HG03439 (cell line): ENCODE measurements around the gene ARHGEF40.
A peak's percentile ranks its signal among the peaks of the same experiment; 100 is the strongest.

Experiments used
- ATAC-seq: cut with Tn5 transposase; IDR thresholded peaks from one replicate; pipeline ENCODE4 v1.9.1; 2021; ENCODE audit warnings: mild to moderate bottlenecking, moderate library complexity; ENCODE audit not compliant: unreplicated experiment

ARHGEF40 gene

DNA sequence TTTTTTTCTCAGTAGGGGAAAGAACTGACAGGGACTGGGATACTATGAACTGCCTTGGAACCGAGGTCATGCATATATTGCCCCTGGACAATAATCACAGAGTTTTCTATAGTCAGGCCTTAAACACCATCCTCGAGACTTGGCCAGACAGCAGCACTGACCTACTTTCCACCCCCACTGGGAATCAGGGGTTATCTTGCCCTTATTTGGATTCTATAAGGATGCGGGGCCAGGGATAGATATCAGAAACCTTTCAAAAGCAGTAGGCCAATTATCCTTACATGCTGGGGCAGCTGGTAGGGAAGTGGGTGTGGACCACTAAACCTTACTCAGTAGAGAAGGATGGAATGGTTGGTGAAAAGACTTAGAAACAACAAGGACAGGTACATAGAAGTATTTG is 26.3 kb downstream of the ARHGEF40 start:
- no peak for ATAC-seq

DNA sequence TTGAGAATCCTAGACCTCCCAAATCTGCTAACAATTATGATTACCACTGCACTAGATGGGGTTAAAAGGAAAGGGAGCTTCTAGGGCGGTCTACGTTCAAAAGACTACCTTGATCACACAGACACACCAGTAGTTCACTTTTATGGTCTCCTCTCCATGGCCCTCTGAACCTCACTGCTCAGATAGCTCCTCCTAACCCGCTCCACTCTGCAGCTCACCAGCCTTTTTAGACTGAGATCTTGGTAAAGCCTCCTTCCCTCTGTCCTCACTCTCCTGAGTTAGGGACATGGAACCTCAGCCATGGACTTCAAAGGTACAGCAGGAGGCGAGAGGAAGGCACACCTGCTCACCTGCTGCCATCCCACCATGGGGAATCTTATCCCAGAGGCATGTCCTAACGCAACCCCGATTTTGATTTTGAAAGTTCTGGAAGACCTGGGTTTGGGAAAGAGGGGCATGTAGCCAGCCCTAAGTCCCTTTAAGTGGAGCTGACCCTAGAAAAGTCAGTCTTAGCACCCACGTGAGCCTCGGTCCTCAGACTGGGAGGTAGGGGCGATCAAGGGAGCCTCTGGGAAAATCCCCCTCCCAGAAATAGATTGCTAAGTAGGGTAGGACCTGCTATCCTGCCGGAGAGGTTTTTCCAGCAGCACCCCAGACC is 27.0 kb downstream of the ARHGEF40 start:
- no peak for ATAC-seq

DNA sequence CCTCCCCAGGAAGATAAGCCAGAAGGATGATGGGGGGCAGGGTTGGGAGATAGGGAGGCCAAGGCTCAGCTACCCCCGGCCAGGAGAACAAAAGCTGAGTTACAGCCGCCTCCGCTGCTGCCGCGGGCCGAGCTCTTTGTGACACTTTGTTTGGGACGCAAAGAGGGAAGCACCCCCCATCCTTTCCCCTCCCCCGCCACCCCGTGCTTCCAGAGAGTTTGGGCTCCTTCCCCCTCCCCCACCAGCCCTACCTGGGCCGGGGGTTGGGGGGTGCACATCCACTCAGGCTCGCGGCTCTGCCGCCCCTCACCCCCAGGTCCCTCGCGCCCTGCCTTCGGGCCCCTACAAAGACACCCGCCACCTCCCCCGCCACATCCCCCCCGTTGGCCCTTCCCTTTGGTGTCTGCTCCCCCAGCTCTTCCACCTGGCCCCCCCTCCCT is 27.6 kb downstream of the ARHGEF40 start:
- ATAC-seq: no peak

DNA sequence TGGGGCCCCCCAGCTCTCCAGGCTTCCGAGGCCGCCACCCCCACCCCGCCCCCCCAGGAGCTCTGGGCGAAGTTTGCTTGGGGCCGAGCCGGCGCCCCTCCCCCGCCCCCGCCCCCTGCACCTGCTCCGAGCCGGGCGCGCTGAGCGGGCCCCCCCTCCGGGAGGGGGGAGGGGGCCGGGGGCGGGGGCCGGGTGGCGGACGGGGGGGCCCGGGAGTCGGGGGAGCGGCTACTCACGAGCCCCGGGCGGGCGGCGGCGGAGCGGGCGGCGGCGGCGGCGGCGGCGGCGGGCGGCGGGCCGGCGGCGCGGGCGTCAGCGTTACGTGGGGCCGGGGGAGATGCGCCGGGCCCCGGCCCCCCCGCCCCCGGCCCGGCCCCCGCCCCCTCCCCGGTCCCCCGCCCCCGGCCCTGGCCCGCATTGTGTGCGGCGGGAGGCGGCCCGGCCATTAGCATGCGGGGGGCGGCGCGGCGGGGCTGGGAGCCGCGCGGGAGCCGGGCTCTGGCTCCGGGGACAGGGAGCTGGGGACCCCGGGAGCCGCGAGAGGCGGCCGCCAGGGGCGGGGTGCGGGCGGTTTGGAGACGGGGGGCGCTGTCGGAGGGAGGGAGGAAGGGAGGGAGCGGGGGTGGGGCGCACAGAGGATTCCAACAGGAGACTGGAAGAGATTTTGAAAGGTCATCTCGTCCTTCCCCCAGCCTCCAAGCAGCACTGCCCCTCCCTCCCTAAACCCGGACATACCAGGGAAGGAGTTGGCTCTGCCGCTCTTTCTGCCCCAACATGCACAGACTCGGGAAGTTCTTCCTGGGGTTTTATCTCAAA is 28.2 kb downstream of the ARHGEF40 start, which contains the start of gene ZNF219:
Gene ZNF219, minus strand, starts transcription at position 580 of the 816 bp plus-strand sequence. CDS start 5,064 bp downstream, outside the sequence.
- ATAC-seq: no peak

DNA sequence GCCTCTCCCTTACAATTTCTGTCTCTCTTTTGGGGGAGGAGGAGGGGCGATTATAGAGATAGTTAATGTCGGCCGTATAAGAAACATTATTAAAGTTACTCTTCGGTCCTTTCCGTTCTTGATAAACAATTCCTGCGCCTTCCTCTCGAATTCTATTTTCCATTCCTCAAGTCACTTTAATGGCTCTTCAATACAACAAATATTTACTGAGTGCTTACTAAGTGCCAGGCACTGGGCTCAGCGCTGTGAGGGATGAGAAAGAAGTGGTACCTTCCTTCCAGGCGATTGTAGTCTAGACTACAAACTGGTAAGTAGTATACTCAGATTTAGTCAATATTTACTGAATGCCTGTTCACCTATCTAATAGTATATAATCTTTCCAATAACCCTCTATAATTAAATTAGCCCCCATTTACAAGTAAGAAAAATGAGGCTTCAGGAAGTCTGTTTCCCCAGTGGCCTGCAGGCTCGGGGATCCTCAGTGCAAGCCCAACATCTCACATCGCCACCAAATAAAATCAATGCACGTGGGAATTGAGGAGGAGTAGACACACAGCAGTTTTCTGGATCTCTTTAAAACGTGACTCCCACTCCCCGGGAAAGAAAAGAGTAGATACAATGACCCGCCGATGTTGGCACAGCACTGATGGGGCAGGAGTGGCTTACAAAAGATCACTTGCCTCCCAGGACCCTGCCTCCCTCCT is 28.9 kb downstream of the ARHGEF40 start:
- ATAC-seq: no peak

DNA sequence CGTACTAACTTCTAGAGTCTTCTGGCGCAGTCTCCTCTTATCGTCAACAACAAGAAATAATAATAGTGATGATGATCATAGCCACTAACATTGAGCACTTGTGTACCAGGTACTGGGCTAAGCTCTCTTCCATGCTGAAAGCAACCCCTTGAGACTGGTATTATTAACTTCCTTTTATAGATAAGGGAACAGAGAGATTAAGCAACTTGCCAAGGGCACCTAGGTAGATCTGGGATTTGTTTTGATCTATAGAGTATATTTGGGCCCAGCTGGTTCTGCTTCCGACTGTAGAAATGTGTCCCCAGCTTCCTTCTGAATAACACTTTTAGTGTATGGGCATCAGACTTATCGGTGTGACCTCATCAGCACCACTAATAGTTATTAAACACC is 29.5 kb downstream of the ARHGEF40 start:
- no peak for ATAC-seq

DNA sequence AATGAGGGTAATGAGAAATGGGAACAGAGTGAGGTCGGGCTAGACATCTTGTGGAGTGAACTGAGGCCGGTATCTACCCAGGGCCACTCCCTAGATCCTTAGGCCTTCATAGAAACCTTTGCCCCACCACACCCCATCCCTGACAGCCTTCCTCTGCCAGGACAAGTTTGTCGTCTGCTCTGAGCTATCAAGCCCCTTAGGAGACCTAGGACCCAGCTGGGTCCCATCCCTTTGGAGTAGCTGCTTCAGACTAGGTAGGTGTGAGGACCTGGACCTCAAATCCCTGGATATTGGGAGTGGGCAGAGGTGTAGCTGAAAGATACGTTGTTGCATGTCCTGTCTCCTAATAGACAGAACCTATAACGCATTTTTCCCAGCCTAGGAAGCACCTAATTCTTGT is 30.8 kb downstream of the ARHGEF40 start, which contains the start of gene TMEM253:
Gene TMEM253, plus strand, starts transcription at position 136 of the 400 bp plus-strand sequence. CDS start 278 bp downstream, outside the sequence.
- ATAC-seq: no peak

DNA sequence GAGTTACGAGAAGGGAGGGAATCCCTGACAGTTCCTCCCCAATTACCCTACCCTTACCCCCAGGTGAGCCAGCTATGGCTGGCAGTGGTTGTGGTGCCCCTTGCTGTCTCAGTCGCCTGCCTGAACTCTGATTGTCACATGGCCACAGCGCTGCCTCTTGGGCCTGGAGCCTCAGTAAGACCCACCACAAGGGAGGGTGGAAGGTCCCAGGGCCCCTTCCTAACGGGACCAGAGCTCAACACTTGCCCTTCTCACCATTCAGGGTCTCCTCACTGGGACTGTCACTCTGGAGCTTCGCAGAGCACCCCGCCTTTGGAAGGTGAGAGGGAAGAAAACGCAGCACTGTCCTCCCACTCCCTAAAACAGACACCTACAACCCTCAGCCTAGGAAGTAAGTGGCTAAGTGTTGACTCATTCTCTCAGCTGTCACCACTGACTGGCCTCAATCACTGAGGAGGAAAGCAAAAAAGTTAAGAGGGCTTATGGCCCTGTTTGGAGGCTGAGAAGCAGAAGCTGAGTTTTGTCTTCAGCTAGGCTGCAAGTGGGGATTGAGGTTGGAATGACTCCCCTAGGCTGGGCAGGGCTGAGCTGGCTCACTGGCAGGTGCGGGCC is 31.8 kb downstream of the ARHGEF40 start:
- no peak for ATAC-seq

DNA sequence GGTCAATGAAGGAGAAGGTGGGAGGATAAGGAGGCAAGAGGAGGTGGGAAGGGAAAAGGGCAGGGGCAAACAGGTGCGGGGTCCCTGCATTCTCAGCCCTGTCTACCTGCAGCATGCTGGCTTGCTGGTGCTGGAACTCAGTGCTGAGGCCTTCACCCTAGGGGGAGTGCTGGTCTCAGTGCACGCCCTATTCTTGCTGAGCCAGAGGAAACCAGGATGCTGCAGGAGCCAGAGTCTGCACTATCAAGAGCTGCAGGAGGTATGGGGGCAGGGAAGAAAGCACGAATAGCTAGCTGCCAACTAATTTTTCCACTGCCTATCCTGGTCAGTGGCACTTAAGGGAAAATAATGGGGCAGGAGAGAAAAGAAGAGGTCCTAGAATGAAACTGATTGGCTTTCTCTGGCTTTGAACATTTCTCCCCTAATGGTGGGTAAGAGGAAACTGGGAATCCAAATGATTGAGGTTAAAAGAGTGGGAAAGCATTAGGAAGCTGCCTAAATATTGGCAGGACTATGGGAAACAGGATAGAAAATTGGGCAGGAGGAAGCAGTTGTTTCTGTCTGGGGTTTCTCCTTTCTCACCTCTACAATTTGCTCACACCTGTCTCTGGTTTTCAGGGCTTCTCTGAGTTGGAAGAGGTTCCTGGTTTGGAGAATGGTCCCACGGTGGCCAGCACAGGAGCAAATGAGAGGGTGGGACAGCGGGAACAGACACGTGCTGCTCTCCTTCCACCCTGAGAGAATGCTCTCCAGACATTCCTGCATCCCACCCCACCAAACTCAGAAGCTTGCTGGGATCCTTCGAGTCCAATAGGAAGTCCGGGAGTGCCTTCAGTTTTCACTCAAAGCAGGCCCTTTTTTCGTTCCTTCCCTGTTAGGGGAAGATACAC is 32.7 kb downstream of the ARHGEF40 start:
- no peak for ATAC-seq

DNA sequence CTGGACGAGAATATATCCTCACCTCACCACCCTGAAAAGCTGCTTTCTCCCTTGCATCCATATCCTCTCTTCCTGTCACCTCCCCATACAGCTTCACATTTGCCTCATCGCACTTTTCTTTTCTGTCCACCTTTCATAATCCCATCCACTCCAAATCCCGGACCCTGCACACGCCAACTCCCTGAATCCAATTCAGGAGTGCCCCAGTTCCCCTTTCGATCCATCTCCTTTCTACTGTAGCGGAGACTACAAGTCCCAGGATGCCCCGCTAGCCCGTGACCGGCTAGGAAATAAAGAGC is 33.3 kb downstream of the ARHGEF40 start:
- ATAC-seq: no peak

DNA sequence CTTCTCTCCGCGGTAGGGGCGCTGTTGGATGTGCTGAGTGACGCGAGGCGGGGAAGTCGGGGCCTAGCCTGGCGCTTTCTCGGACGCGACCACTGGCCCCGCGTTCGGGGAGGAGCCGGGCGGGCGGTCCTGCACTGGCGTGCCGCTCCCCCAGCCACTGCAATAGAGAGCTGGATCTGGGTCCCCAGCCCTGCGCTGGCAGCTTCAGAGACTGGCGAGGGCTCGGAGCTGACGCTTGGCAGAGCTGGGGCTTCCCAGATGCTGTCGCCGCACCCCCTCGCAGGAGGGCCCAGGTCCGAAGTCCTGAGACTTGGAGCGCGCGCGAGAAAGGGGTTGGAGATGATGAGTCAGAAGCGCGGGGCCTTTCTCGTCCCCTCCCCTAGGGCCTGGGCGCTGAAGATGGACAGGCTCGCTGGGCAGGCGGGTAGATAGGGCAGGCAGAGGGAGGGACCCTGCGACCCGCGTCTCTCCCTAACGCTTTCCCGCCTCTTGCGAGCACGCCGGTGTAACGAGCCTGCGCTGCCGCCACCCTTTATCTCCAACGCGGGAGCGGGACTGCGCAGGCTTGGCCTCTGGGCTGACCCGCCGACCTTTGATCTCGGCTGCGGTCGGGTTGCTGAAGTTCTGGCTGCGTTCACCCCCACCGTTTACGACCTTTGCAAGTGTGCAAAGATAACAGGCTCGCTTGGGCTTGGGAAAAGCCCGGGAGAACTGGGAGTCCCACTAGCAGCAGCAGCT is 33.8 kb downstream of the ARHGEF40 start:
- peak; percentile 93 for ATAC-seq

DNA sequence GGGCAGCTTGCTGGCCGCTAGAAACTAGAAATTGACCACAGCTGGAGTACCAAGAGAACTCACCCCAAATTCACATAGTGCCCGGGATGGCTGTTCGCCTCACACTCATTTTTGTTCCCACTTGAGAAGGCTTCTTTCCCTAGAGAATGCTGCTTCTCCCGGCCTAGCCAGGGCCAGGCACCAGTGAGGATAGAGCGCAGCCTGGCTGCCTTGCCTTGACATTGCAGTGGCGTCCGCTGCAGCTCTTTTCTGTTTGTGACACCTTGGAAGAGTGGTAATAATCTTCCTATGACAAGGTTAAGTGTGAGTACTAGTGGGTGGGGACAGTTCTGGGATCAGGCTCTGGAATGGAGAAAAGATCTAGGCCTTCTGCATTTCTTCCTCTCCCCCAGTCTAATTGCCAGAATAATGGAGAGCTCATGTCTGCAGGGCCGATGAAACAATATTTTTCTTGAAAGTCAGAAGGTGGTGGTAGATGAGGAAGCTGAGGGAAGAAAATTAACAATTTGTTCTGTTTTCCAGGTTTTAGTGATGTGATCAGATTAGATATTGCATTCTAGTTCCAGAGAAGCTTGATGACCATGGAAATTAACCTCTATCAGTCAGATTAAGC is 34.5 kb downstream of the ARHGEF40 start:
- peak; percentile 38 for ATAC-seq

DNA sequence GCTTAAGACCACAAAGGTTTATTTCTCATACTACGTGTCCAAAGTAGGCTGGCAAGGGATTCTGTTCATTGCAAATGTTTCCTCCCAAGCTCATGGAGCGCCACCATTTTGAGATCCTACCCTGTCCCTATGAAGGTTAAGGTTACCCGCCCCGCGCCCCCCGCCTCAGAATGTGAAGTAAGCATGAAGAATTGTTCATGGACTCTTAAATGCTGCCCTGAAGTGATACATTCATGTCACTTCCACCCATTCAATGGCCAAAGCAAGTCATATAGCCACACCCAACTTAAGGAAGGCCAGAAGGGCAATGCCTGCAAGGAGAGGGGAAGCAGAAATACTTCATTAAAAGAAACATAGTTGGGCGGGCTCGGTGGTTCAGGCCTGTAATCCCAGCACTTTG is 35.0 kb downstream of the ARHGEF40 start:
- no peak for ATAC-seq

DNA sequence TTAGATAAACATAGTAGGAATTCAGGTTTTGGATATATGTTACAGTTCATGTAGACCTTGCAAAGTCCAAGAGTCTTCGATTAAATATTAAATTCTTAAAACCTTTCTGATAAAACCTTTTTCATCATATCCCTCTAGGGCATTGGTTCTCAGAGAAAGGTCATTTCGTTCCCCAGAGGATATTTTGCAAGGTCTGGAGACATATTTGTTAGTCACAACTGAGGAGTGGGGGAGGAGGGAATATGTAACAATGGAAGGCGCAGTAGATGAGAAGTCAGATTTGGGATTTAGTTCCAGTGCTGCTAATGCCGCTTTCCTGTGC is 36.0 kb downstream of the ARHGEF40 start:
- ATAC-seq: no peak

DNA sequence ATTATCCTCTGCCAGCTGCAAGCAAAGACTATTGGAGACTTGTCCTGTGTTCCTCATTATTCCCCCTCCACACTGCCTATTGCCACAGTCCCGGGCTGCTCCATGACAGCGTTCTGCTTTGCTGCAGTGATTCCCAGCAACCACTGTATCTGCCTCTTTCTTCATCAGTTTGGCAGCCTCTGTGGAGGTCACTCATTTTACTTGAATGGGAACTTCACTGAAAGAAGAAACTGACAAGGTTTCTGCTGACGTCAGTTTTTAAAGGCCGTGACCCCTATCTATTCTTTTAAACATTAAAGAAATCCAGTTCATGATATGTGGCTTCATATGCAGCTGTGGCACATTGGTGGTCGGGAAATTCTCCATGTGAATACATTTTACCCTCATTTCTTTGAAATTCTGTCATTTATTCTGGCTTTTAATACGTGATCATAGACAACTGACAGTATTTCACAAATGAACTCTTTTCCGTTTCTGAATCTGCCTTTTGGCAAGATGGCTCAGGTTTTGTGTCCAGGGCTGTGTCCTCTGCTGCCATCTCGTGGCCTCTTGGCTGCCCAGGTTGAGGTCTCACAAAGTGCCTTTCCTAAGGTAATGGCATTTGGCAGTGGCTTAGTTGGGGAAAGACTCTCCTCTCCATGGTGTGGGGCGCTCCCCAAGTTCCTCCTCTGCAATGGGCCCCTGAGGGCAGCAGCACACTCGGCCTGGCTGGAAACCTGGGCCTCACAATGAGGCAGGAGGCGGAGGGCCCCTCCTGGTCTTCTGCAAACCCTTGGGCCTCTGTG is 36.6 kb downstream of the ARHGEF40 start:
- no peak for ATAC-seq

DNA sequence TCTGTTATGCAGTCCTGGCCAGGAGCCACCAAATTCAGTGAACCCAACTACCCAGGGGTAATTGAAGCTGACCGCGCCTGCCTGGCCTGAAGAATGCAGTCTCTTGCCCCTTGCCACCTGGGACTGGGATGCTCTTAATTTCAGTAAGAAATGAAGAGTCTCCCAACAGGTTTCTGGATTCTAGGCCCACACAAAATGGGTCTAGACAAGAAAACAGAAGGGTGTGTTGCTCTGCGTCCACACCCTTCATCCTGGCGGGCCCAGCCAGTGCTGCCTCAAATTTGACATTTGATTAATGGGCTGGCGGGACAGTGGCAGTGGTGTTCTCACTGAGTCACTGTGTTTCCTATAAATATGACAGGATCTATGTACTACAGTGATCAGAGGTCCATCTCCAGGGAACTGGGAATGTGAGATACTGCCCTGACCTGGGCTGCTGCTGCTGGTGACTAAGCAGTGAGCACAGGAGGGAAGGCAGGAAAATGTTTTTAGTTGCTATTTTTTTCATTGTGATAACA is 37.2 kb downstream of the ARHGEF40 start:
- no peak for ATAC-seq

DNA sequence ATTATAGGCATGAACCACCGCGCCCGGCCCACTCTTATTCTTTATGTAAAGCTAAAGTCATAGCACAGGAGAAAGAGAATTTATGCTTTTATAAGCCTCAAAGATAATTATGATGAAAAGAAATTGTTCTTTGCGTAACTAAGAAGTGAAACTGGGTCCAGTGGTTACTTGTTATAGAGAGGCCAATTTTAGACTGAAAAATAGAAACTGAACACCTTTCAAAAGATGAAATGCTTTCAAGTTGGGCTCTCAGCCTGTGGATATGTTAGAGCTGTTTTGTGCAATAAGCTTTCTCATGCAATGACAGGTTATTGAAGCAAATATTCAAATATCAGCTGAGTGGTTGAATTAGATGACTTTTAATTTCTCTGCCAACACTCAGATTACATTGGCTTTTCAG is 38.7 kb downstream of the ARHGEF40 start:
- ATAC-seq: no peak

DNA sequence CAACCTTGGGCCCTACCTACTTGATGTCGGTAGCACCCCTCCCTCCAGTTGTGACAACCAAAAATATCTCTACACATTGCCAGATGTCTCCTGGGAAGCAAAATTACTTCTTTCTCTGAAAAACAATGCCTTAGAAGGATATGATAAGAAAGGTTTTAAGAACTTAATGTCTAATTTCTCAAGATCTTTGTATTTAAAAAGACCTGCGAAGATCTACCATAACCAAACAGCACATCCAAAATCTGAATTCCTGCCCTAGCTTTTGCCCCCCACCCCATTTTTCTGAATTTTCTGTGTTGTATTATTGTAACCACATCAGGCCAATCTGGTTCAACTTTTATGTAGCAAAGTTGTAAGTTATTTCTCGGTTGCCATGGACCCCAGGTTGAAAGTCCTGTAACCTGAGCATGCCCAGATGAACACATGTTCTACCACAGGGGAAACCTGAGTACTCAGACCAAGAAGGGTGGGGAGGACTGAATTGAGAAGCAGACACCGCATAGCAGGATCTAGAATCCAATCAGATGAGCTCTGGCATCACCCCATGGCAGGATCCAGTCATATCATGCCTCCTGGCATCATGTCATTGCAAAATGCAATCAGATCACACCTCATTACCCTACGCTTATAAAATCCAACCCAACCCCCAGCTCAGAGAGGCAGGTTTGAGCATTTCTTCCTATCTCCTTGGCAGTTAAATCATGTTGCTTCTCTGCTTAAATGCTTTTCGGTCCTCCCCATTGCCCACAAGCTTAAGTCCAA is 39.5 kb downstream of the ARHGEF40 start:
- ATAC-seq: peak; percentile 35
